CD4-positive, alpha-beta T cell (primary cell): ENCODE results near the gene TRPV2. TPM values are rescaled to one million over a fixed set of nuclear protein-coding genes. Genes with fewer than 3 reads are reported as not detected.
"Not testable (repeated sequence)": the region's sequence is repeated elsewhere in the genome, so short reads cannot be mapped to it uniquely, and the experiment has no call there.

ENCODE experiments used
- ATAC-seq: fragments of 200-7000 bp; cut with Tn5 transposase; one replicate; pipeline ENCODE4 v1.10.0; 2022; ENCODE audit warnings: mild to moderate bottlenecking; ENCODE audit not compliant: poor library complexity
- CTCF ChIA-PET: fragments of 350-600 bp; sonication (Branson Sonifier 250); formaldehyde crosslinking; loops from one replicate; lab custom pipeline; 2021; ENCODE audit warnings: antibody characterized with exemption, inconsistent platforms; lab: Charles Lee
- POLR2A ChIA-PET: fragments of 350-600 bp; sonication (Branson Sonifier 250); formaldehyde crosslinking; loops from one replicate; lab custom pipeline; 2021; ENCODE audit warnings: antibody characterized with exemption, inconsistent platforms; lab: Charles Lee
- DNase-seq, 14 experiments: peaks; one replicate each; pipeline ENCODE4 v3.0.0-alpha.2; 2013 to 2020; ENCODE audit warnings: mixed read lengths in 2 of 14
- H3K27ac ChIP-seq, 2 donors: one replicate each; pipeline versions ENCODE4 v1.5.1 to v1.7.0; 2013; ENCODE audit warnings: low read length in 2 of 2, low read depth in 1 of 2, mild to moderate bottlenecking in 1 of 2
- H3K27me3 ChIP-seq, 2 experiments: 1 replicate in 1 of 2; 2 replicates in 1 of 2; pipeline versions ENCODE4 v1.6.1 to v1.7.0; 2013; ENCODE audit warnings: low read length in 2 of 2, control low read depth in 1 of 2, mild to moderate bottlenecking in 1 of 2, moderate library complexity in 1 of 2; ENCODE audit not compliant: insufficient read depth in 2 of 2, control insufficient read depth in 1 of 2
- H3K36me3 ChIP-seq: one replicate; pipeline ENCODE4 v1.6.1; 2013; ENCODE audit warnings: low read length, control low read depth; ENCODE audit not compliant: insufficient read depth
- H3K4me1 ChIP-seq: one replicate; pipeline ENCODE4 v1.6.1; 2013; ENCODE audit warnings: low read length, control low read depth; ENCODE audit not compliant: insufficient read depth
- H3K4me3 ChIP-seq: one replicate; pipeline ENCODE4 v1.5.1; 2013; ENCODE audit warnings: mild to moderate bottlenecking, low read length, moderate library complexity
- H3K9me3 ChIP-seq, 2 experiments: 1 replicate in 1 of 2; 2 replicates in 1 of 2; pipeline versions ENCODE4 v1.6.1 to v1.7.0; 2013; ENCODE audit warnings: low read length in 2 of 2, mild to moderate bottlenecking in 2 of 2, control low read depth in 1 of 2, moderate library complexity in 1 of 2; ENCODE audit not compliant: control insufficient read depth in 1 of 2, insufficient read depth in 1 of 2
- H3K27ac Mint-ChIP-seq: one replicate; pipeline ENCODE4 v1.8.0; 2020; ENCODE audit warnings: mixed read lengths
- H3K27me3 Mint-ChIP-seq: one replicate; pipeline ENCODE4 v1.8.0; 2021; ENCODE audit warnings: mixed read lengths
- H3K36me3 Mint-ChIP-seq: one replicate; pipeline ENCODE4 v1.8.0; 2021; ENCODE audit warnings: low read depth, mixed read lengths
- H3K4me1 Mint-ChIP-seq: one replicate; pipeline ENCODE4 v1.8.0; 2021; ENCODE audit warnings: low read depth, mixed read lengths
- H3K4me3 Mint-ChIP-seq: one replicate; pipeline ENCODE4 v1.8.0; 2020; ENCODE audit warnings: mild to moderate bottlenecking, mixed read lengths
- H3K9me3 Mint-ChIP-seq: one replicate; pipeline ENCODE4 v1.8.0; 2020; ENCODE audit warnings: mixed read lengths
- intact Hi-C, 2 experiments: fragments of 100-400 bp; cut with DNase I in 1 of 2; cut with micrococcal nuclease in 1 of 2; formaldehyde crosslinking; loops; one replicate each; pipeline versions ENCODE4 v1.15.1 to v1.9.0; 2023 to 2025; cut with DNase I, micrococcal nuclease
- total RNA-seq, 174 experiments: library from RNA in 2 of 174; stranded (reverse) in 2 of 174; gene quantifications; one replicate each; pipeline ENCODE4 v1.2.3 and lab custom pipeline; 2021 to 2026
- TF ChIP-seq, protein P1 (sequence below): fragments of 200-600 bp; IDR thresholded peaks from one replicate; pipeline ENCODE4 v1.8.0; 2022; ENCODE audit warnings: antibody characterized with exemption, mild to moderate bottlenecking

TRPV2 gene
- total RNA-seq, 2 experiments from 2014 or later = 42.8 to 45.2 TPM

DNA sequence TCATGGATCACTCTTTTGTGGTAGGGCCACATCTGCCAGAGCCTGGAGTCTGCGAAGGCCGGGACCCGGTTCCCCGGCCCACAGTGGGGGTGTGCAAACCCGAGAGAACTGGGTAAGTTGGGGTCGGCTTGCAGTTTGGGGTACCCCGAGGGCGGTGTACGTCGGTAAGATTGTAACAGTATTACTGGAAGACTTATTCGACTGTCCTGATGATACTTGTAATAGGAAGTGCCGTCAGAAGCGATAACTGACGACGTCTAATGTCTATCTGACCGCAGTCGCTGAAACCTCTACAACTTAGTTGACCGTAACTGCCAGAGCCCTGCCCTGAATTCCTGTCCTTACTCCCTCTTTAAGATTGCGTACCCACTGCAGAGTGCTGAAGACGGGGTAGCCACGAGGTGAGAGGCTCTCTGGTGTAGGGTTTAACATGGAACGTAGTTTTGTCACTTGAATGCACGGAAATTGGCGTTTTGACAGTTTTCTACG is 24.0 kb downstream of the TRPV2 start:
- ChIA-PET POLR2A (interaction anchor here (1.1 to 2.6 kb wide), 11 partner anchors 13 to 222 kb away, joined by 3 to 51 read pairs (median 8); partner anchors contain the start of genes CENPV, PIGL, TRPV2 and UBB), CTCF (interaction anchor here (0.8 to 4.5 kb wide), 4 partner anchors 13 to 82 kb away, joined by 3 to 18 read pairs (median 6); no protein-coding TSS in a partner anchor)
- peak; percentile 4 for ATAC-seq
- Mint-ChIP-seq H3K36me3 (peaks cover 55% of the 10 kb centered on the region), H3K4me1 (peaks cover 56% of the 10 kb centered on the region), H3K4me3 (peak overlapping the region; percentile 100), H3K27me3 (no peaks in the 10 kb centered on the region), H3K9me3 (no peaks in the 10 kb centered on the region), H3K27ac (peak overlapping the region; percentile 96)
- intact Hi-C loops = loop anchor here (1.0 to 5.0 kb wide), 7 partner anchors 13 to 1878 kb away; partner anchors contain the start of genes LRRC75A (in 1 of the 2), NCOR1 (in 1 of the 2), PIGL (in 1 of the 2) and SMCR8 (in 1 of the 2)
- H3K27me3 ChIP-seq = no peaks in the 10 kb centered on the region
- peak in 7 of 14 experiments; percentile 12 to 64 (median 27) for DNase-seq
- TF ChIP-seq, protein P1, sequence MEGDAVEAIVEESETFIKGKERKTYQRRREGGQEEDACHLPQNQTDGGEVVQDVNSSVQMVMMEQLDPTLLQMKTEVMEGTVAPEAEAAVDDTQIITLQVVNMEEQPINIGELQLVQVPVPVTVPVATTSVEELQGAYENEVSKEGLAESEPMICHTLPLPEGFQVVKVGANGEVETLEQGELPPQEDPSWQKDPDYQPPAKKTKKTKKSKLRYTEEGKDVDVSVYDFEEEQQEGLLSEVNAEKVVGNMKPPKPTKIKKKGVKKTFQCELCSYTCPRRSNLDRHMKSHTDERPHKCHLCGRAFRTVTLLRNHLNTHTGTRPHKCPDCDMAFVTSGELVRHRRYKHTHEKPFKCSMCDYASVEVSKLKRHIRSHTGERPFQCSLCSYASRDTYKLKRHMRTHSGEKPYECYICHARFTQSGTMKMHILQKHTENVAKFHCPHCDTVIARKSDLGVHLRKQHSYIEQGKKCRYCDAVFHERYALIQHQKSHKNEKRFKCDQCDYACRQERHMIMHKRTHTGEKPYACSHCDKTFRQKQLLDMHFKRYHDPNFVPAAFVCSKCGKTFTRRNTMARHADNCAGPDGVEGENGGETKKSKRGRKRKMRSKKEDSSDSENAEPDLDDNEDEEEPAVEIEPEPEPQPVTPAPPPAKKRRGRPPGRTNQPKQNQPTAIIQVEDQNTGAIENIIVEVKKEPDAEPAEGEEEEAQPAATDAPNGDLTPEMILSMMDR = no peak
- no peaks in the 10 kb centered on the region for H3K9me3 ChIP-seq
- H3K4me1 ChIP-seq = peaks cover 55% of the 10 kb centered on the region
- H3K36me3 ChIP-seq = peaks cover 45% of the 10 kb centered on the region
- peak overlapping the region; percentile 96 for H3K4me3 ChIP-seq
- H3K27ac ChIP-seq = peak overlapping the region; percentile 81 to 91

DNA sequence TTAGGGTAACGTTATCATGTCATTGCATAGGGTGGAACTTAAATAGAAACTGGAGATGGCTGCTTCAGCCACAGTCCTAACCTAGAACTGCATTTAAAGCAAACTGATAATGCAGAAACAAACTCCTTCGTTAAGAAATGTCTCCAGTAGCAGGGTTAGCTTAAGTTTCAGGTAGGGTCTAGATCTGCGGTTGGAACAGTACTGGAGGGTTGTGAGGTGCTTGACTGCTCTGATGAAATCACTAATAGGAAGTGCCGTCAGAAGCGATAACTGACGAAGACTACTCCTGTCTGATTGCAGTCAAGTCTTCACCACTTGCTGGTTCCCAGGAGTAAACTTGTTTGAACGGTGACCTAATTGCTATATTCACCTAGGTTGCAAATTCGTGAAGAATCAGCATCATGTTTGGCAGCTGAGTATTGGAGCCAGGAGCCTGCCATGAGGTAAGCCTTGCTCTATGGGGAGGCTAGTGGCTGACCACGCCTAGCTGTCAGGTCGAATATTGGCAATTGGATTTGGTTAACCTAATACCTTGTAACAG is 24.5 kb downstream of the TRPV2 start:
- peak in 5 of 14 experiments; percentile 22 to 71 (median 64) for DNase-seq
- ChIA-PET CTCF (interaction anchor here (0.8 to 4.5 kb wide), 4 partner anchors 13 to 81 kb away, joined by 3 to 18 read pairs (median 6); no protein-coding TSS in a partner anchor), POLR2A (interaction anchor here (2.0 to 2.6 kb wide), 2 partner anchors 13 to 24 kb away, joined by 17 to 49 read pairs; partner anchors contain the start of gene TRPV2)
- TF ChIP-seq, protein P1 = no peak
- Mint-ChIP-seq H3K4me1 (peaks cover 56% of the 10 kb centered on the region), H3K27ac (peak overlapping the region; percentile 96), H3K4me3 (peak overlapping the region; percentile 100), H3K27me3 (no peaks in the 10 kb centered on the region), H3K9me3 (no peaks in the 10 kb centered on the region), H3K36me3 (peaks cover 58% of the 10 kb centered on the region)
- Histone ChIP-seq H3K4me1 (peaks cover 55% of the 10 kb centered on the region), H3K4me3 (peak overlapping the region; percentile 96), H3K27me3 (no peaks in the 10 kb centered on the region), H3K9me3 (no peaks in the 10 kb centered on the region), H3K36me3 (peaks cover 49% of the 10 kb centered on the region), H3K27ac (peak overlapping the region; percentile 1 to 91)
- intact Hi-C loops = loop anchor here (1.0 to 5.0 kb wide), 7 partner anchors 13 to 1877 kb away; partner anchors contain the start of genes LRRC75A (in 1 of the 2), NCOR1 (in 1 of the 2), PIGL (in 1 of the 2) and SMCR8 (in 1 of the 2)
- peak; percentile 47 for ATAC-seq

DNA sequence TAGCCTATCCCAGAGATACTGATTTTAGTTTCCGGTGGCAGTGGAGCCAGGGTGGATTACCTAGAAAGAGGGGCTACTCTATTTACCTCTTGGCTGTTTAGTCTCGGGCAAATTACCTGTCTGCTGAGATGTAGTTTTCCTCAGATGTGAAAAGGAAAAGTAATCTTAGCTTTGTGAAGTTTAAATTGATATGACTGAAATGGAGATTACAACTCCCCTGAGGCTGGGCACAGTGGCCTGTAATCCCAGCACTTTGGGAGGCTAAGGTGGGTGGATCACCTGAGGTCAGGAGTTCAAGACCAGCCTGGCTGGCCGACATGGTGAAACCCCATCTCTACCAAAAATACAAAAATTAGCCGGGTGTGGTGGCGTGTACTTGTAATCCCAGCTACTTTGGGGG is 25.0 kb downstream of the TRPV2 start:
- peaks cover 55% of the 10 kb centered on the region for H3K4me1 ChIP-seq
- POLR2A ChIA-PET, DNase-seq, H3K9me3 ChIP-seq, intact Hi-C loops, H3K27me3 ChIP-seq, H3K9me3 Mint-ChIP-seq, ATAC-seq, H3K27me3 Mint-ChIP-seq: not testable (repeated sequence)
- H3K27ac ChIP-seq = peak overlapping the region in 1 of 2 donors; percentile 1
- Mint-ChIP-seq H3K36me3 (peaks cover 58% of the 10 kb centered on the region), H3K4me1 (peaks cover 56% of the 10 kb centered on the region), H3K27ac (peak overlapping the region; percentile 96), H3K4me3 (peak overlapping the region; percentile 100)
- CTCF ChIA-PET = interaction anchor here (0.8 to 4.5 kb wide), 3 partner anchors 12 to 76 kb away, joined by 3 to 18 read pairs (median 3); no protein-coding TSS in a partner anchor
- H3K4me3 ChIP-seq = peak overlapping the region; percentile 96
- peaks cover 50% of the 10 kb centered on the region for H3K36me3 ChIP-seq
